CD4-positive, alpha-beta T cell (primary cell): Measurements from ENCODE around the gene MYH7. TPM values are rescaled to one million over a fixed set of nuclear protein-coding genes. Genes with fewer than 3 reads are reported as not detected.

Experiments
- ATAC-seq: fragments of 200-7000 bp; cut with Tn5 transposase; one replicate; pipeline ENCODE4 v1.10.0; 2022; ENCODE audit warnings: mild to moderate bottlenecking; ENCODE audit not compliant: poor library complexity
- CTCF ChIA-PET: fragments of 350-600 bp; sonication (Branson Sonifier 250); formaldehyde crosslinking; loops from one replicate; lab custom pipeline; 2021; ENCODE audit warnings: antibody characterized with exemption, inconsistent platforms; lab: Charles Lee
- POLR2A ChIA-PET: fragments of 350-600 bp; sonication (Branson Sonifier 250); formaldehyde crosslinking; loops from one replicate; lab custom pipeline; 2021; ENCODE audit warnings: antibody characterized with exemption, inconsistent platforms; lab: Charles Lee
- DNase-seq, 14 experiments: peaks; one replicate each; pipeline ENCODE4 v3.0.0-alpha.2; 2013 to 2020; ENCODE audit warnings: mixed read lengths in 2 of 14
- H3K27ac ChIP-seq, 2 donors: one replicate each; pipeline versions ENCODE4 v1.5.1 to v1.7.0; 2013; ENCODE audit warnings: low read length in 2 of 2, low read depth in 1 of 2, mild to moderate bottlenecking in 1 of 2
- H3K27me3 ChIP-seq, 2 experiments: 1 replicate in 1 of 2; 2 replicates in 1 of 2; pipeline versions ENCODE4 v1.6.1 to v1.7.0; 2013; ENCODE audit warnings: low read length in 2 of 2, control low read depth in 1 of 2, mild to moderate bottlenecking in 1 of 2, moderate library complexity in 1 of 2; ENCODE audit not compliant: insufficient read depth in 2 of 2, control insufficient read depth in 1 of 2
- H3K36me3 ChIP-seq: one replicate; pipeline ENCODE4 v1.6.1; 2013; ENCODE audit warnings: low read length, control low read depth; ENCODE audit not compliant: insufficient read depth
- H3K4me1 ChIP-seq: one replicate; pipeline ENCODE4 v1.6.1; 2013; ENCODE audit warnings: low read length, control low read depth; ENCODE audit not compliant: insufficient read depth
- H3K4me3 ChIP-seq: one replicate; pipeline ENCODE4 v1.5.1; 2013; ENCODE audit warnings: mild to moderate bottlenecking, low read length, moderate library complexity
- H3K9me3 ChIP-seq, 2 experiments: 1 replicate in 1 of 2; 2 replicates in 1 of 2; pipeline versions ENCODE4 v1.6.1 to v1.7.0; 2013; ENCODE audit warnings: low read length in 2 of 2, mild to moderate bottlenecking in 2 of 2, control low read depth in 1 of 2, moderate library complexity in 1 of 2; ENCODE audit not compliant: control insufficient read depth in 1 of 2, insufficient read depth in 1 of 2
- H3K27ac Mint-ChIP-seq: one replicate; pipeline ENCODE4 v1.8.0; 2020; ENCODE audit warnings: mixed read lengths
- H3K27me3 Mint-ChIP-seq: one replicate; pipeline ENCODE4 v1.8.0; 2021; ENCODE audit warnings: mixed read lengths
- H3K36me3 Mint-ChIP-seq: one replicate; pipeline ENCODE4 v1.8.0; 2021; ENCODE audit warnings: low read depth, mixed read lengths
- H3K4me1 Mint-ChIP-seq: one replicate; pipeline ENCODE4 v1.8.0; 2021; ENCODE audit warnings: low read depth, mixed read lengths
- H3K4me3 Mint-ChIP-seq: one replicate; pipeline ENCODE4 v1.8.0; 2020; ENCODE audit warnings: mild to moderate bottlenecking, mixed read lengths
- H3K9me3 Mint-ChIP-seq: one replicate; pipeline ENCODE4 v1.8.0; 2020; ENCODE audit warnings: mixed read lengths
- CTCF ChIP-seq: fragments of 200-600 bp; IDR thresholded peaks from one replicate; pipeline ENCODE4 v1.8.0; 2022; ENCODE audit warnings: antibody characterized with exemption, mild to moderate bottlenecking
- intact Hi-C, 2 experiments: fragments of 100-400 bp; cut with DNase I in 1 of 2; cut with micrococcal nuclease in 1 of 2; formaldehyde crosslinking; loops; one replicate each; pipeline versions ENCODE4 v1.15.1 to v1.9.0; 2023 to 2025; cut with DNase I, micrococcal nuclease
- total RNA-seq, 174 experiments: library from RNA in 2 of 174; stranded (reverse) in 2 of 174; gene quantifications; one replicate each; pipeline ENCODE4 v1.2.3 and lab custom pipeline; 2021 to 2026

Gene MYH7
- total RNA-seq, 2 experiments from 2014 or later, result not detected

- DNase-seq, result no peak
- ChIA-PET POLR2A (no interaction called here), CTCF (no interaction called here)
- Histone ChIP-seq H3K4me3 (no peak overlapping the region), H3K27ac (no peak overlapping the region), H3K36me3 (no peaks in the 10 kb centered on the region), H3K27me3 (peaks cover 0 to 3% of the 10 kb centered on the region in 2 experiments), H3K4me1 (no peaks in the 10 kb centered on the region), H3K9me3 (no peaks in the 10 kb centered on the region)
- intact Hi-C loops, result no loop called here
- no peak overlapping the region for H3K4me3 Mint-ChIP-seq
- no peak overlapping the region for H3K27ac Mint-ChIP-seq
- ATAC-seq, result no peak
- H3K27me3 Mint-ChIP-seq, result peaks cover 19% of the 10 kb centered on the region
- no peak for TF ChIP-seq CTCF
- H3K9me3 Mint-ChIP-seq, result no peaks in the 10 kb centered on the region
- peaks cover 3% of the 10 kb centered on the region for H3K4me1 Mint-ChIP-seq
- H3K36me3 Mint-ChIP-seq, result no peaks in the 10 kb centered on the region
Measured at GRCh38 chr14:23432946-23433345, 2.5 kb downstream of the MYH7 start.

GRCh38 chr14:23432102-23432925, 3.1 kb downstream of the MYH7 start:
- DNase-seq, result peak in 1 of 14 experiments; percentile 11
- Mint-ChIP-seq H3K27ac (no peak overlapping the region), H3K36me3 (no peaks in the 10 kb centered on the region), H3K4me3 (no peak overlapping the region), H3K27me3 (peaks cover 23% of the 10 kb centered on the region), H3K9me3 (no peaks in the 10 kb centered on the region), H3K4me1 (no peaks in the 10 kb centered on the region)
- Histone ChIP-seq H3K4me3 (no peak overlapping the region), H3K4me1 (no peaks in the 10 kb centered on the region), H3K9me3 (no peaks in the 10 kb centered on the region), H3K27ac (no peak overlapping the region), H3K27me3 (peaks cover 0 to 3% of the 10 kb centered on the region in 2 experiments), H3K36me3 (no peaks in the 10 kb centered on the region)
- ChIA-PET POLR2A (no interaction called here), CTCF (no interaction called here)
- no peak for ATAC-seq
- TF ChIP-seq CTCF, result no peak
- intact Hi-C loops, result no loop called here

- intact Hi-C loops, result no loop called here
- DNase-seq (peak in 1 of 14 experiments; percentile 26), ATAC-seq (no peak)
- CTCF ChIA-PET, result no interaction called here
- H3K4me3 ChIP-seq, result no peak overlapping the region
- H3K27me3 Mint-ChIP-seq, result peaks cover 23% of the 10 kb centered on the region
- no peaks in the 10 kb centered on the region for H3K4me1 ChIP-seq
- H3K27ac Mint-ChIP-seq, result no peak overlapping the region
- no peak for TF ChIP-seq CTCF
- no peaks in the 10 kb centered on the region for H3K36me3 Mint-ChIP-seq
- H3K4me3 Mint-ChIP-seq, result no peak overlapping the region
- no peaks in the 10 kb centered on the region for H3K9me3 ChIP-seq
- no peaks in the 10 kb centered on the region for H3K36me3 ChIP-seq
- H3K9me3 Mint-ChIP-seq, result no peaks in the 10 kb centered on the region
- POLR2A ChIA-PET, result no interaction called here
- H3K27me3 ChIP-seq, result peaks cover 0 to 3% of the 10 kb centered on the region in 2 experiments
- no peak overlapping the region for H3K27ac ChIP-seq
- no peaks in the 10 kb centered on the region for H3K4me1 Mint-ChIP-seq
Measured at GRCh38 chr14:23431486-23431885, 4.0 kb downstream of the MYH7 start.
